K562 (cell line): ENCODE measurements around the gene MRPS10. TPM values are rescaled to one million over a fixed set of nuclear protein-coding genes. Genes with fewer than 3 reads are reported as not detected.

Experiments used
- ATAC-seq: fragments of 200-7000 bp; cut with Tn5 transposase; 3 replicates; pipeline ENCODE4 v1.9.1; 2020; ENCODE audit warnings: moderate library complexity
- BruUV-seq: library from RNA; stranded (reverse); fragments of 400-500 nt; replicated peaks from 2 replicates; lab custom pipeline; 2021; lab: Mats Ljungman, UMichigan
- CTCF ChIA-PET: fragments of 300-600 bp; formaldehyde crosslinking; extraction: SDS; loops from one replicate; lab custom pipeline; 2021; ENCODE audit warnings: low intra/inter-chr PET ratio; lab: Yijun Ruan, JAX
- POLR2A ChIA-PET: fragments of 300-600, 350-650 bp; sonication (Branson Sonifier 250); formaldehyde crosslinking; extraction: SDS; loops from one replicate; lab custom pipeline; 2021; ENCODE audit warnings: antibody characterized with exemption, inconsistent platforms; lab: Yijun Ruan, JAX
- DNase-seq, 4 experiments: peaks; one replicate each; pipeline versions ENCODE4 v3.0.0 to v3.0.0-alpha.2; 2011 to 2018; ENCODE audit warnings: low spot score in 3 of 4, mixed read lengths in 3 of 4; ENCODE audit errors: extremely low read depth in 1 of 4
- FAIRE-seq: peaks from 2 replicates; lab custom pipeline; 2011; peaks lifted over from hg19 to GRCh38; lab: Jason Lieb, UNC
- H2AFZ ChIP-seq: 2 replicates; pipeline ENCODE4 v1.6.0; 2011; ENCODE audit warnings: low read depth, low read length, control low read depth, inconsistent platforms
- H3K27ac ChIP-seq: fragments of 200-600 bp; 3 replicates; pipeline ENCODE4 v1.8.0; 2011; ENCODE audit warnings: low read depth, mild to moderate bottlenecking, control low read depth, inconsistent platforms, low read length, moderate library complexity, mixed read lengths; ENCODE audit errors: extremely low read depth
- H3K27me3 ChIP-seq, 2 experiments: fragments of 300-600 bp in 1 of 2; 2 replicates in 1 of 2; 3 replicates in 1 of 2; pipeline versions ENCODE4 v1.6.0 to v1.8.0; 2011; ENCODE audit warnings: inconsistent platforms in 2 of 2, low read length in 2 of 2, mild to moderate bottlenecking in 1 of 2, mixed read lengths in 1 of 2, moderate library complexity in 1 of 2; ENCODE audit not compliant: control insufficient read depth in 2 of 2, insufficient read depth in 2 of 2
- H3K36me3 ChIP-seq: fragments of 300-600 bp; 3 replicates; pipeline ENCODE4 v1.8.0; 2011; ENCODE audit warnings: mild to moderate bottlenecking, low read length, inconsistent platforms; ENCODE audit not compliant: control insufficient read depth, insufficient read depth
- H3K4me1 ChIP-seq, 2 experiments: fragments of 200-600 bp in 1 of 2; replicated peaks in 1 of 2; 2 replicates in 1 of 2; 3 replicates in 1 of 2; pipeline versions ENCODE4 v1.5.1 to v1.8.0; 2011; ENCODE audit warnings: inconsistent platforms in 2 of 2, low read length in 2 of 2, mild to moderate bottlenecking in 1 of 2, mixed read lengths in 1 of 2, moderate library complexity in 1 of 2; ENCODE audit not compliant: control insufficient read depth in 2 of 2, insufficient read depth in 2 of 2
- H3K4me2 ChIP-seq: 2 replicates; pipeline ENCODE4 v1.6.1; 2011; ENCODE audit warnings: low read length, control low read depth, inconsistent platforms, mixed read lengths; ENCODE audit not compliant: insufficient read depth
- H3K4me3 ChIP-seq: fragments of 200-600 bp; sonication (generic), shearing (Covaris generic); 2 replicates; pipeline ENCODE4 v1.5.1; 2016; ENCODE audit warnings: control low read depth, inconsistent platforms
- H3K79me2 ChIP-seq: fragments of 200-600 bp; 3 replicates; pipeline ENCODE4 v1.8.0; 2011; ENCODE audit warnings: low read length, inconsistent platforms; ENCODE audit not compliant: control insufficient read depth, insufficient read depth
- H3K9ac ChIP-seq, 2 experiments: 2 replicates each; pipeline versions ENCODE4 v1.6.0 to v1.6.1; 2011; ENCODE audit warnings: low read depth in 2 of 2, low read length in 2 of 2, control low read depth in 1 of 2, inconsistent platforms in 1 of 2, mild to moderate bottlenecking in 1 of 2, mixed read lengths in 1 of 2; ENCODE audit not compliant: insufficient read depth in 1 of 2
- H3K9me1 ChIP-seq: one replicate; pipeline ENCODE4 v1.6.0; 2011; ENCODE audit warnings: inconsistent platforms, mild to moderate bottlenecking, low read length, moderate library complexity; ENCODE audit not compliant: control insufficient read depth, insufficient read depth
- H3K9me3 ChIP-seq: replicated peaks from 2 replicates; pipeline ENCODE4 v1.5.1; 2011; ENCODE audit warnings: low read depth, low read length, inconsistent platforms; ENCODE audit not compliant: control insufficient read depth, insufficient read depth
- H4K20me1 ChIP-seq: replicated peaks from 2 replicates; pipeline ENCODE4 v1.6.1; 2011; ENCODE audit warnings: low read length, inconsistent platforms, mixed read lengths; ENCODE audit not compliant: control insufficient read depth, insufficient read depth
- GABPA ChIP-seq: fragments of 200-800 bp; sonication (Bioruptor generic); conservative IDR thresholded peaks from 2 replicates; pipeline ENCODE4 v1.6.1; 2016; ENCODE audit warnings: low read depth, missing genetic modification characterization, missing compliant biosample characterization
- HEY1 ChIP-seq: fragments of 250-450 bp; sonication (Bioruptor Pico); IDR thresholded peaks from 2 replicates; pipeline ENCODE4 v1.5.0; 2020; ENCODE audit warnings: mild to moderate bottlenecking, moderate library complexity, borderline replicate concordance
- HMGXB4 ChIP-seq: sonication (generic); formaldehyde crosslinking; IDR thresholded peaks from 2 replicates; pipeline ENCODE4 v1.8.1; 2023; ENCODE audit warnings: mild to moderate bottlenecking, missing genetic modification reagents
- IRF2 ChIP-seq: sonication (generic); formaldehyde crosslinking; IDR thresholded peaks from 2 replicates; pipeline ENCODE4 v1.8.1; 2022; ENCODE audit warnings: mild to moderate bottlenecking, missing genetic modification reagents
- RBM17 ChIP-seq: fragments of 200-400 bp; formaldehyde crosslinking; IDR thresholded peaks from 2 replicates; pipeline ENCODE4 v1.6.1; 2017; ENCODE audit warnings: low read depth, mild to moderate bottlenecking, low read length, borderline replicate concordance
- SP2 ChIP-seq: IDR thresholded peaks from 2 replicates; pipeline ENCODE4 v1.6.1; 2011; ENCODE audit warnings: mild to moderate bottlenecking, low read depth, low read length, moderate library complexity; ENCODE audit not compliant: poor library complexity, severe bottlenecking; ENCODE audit errors: extremely low read depth
- ZC3H4 ChIP-seq: sonication (generic); formaldehyde crosslinking; IDR thresholded peaks from 2 replicates; pipeline ENCODE4 v1.9.0; 2021; ENCODE audit warnings: missing genetic modification reagents, borderline replicate concordance
- ZNF12 ChIP-seq: sonication (generic); formaldehyde crosslinking; IDR thresholded peaks from 2 replicates; pipeline ENCODE4 v1.4.0; 2020; ENCODE audit warnings: mild to moderate bottlenecking, missing genetic modification reagents
- ZNF124 ChIP-seq: sonication (generic); formaldehyde crosslinking; IDR thresholded peaks from 2 replicates; pipeline ENCODE4 v1.8.1; 2022; ENCODE audit warnings: missing genetic modification reagents
- ZNF347 ChIP-seq: fragments of 450-650 bp; formaldehyde crosslinking; IDR thresholded peaks from 2 replicates; pipeline ENCODE4 v1.4.0; 2020; ENCODE audit warnings: low read depth, mild to moderate bottlenecking, moderate library complexity
- ZNF79 ChIP-seq: fragments of 250-450 bp; sonication (Bioruptor Pico); IDR thresholded peaks from 2 replicates; pipeline ENCODE4 v1.4.0; 2020; ENCODE audit warnings: low read depth, mild to moderate bottlenecking, moderate library complexity
- WGBS: fragments of 100-300 bp; shearing (Covaris generic); methylation state at CpG from one replicate; pipeline ENCODE4 v1.1.6; 2016; ENCODE audit warnings: low coverage, mixed read lengths; ENCODE audit not compliant: insufficient coverage; ENCODE audit errors: missing lambda C conversion rate; 5-methylcytosine and 5-hydroxymethylcytosine counted together
- in situ Hi-C: fragments of 300-500 bp; cut with MboI; formaldehyde crosslinking; loops from 4 replicates; pipeline ENCODE4 v1.15.0; 2018; ENCODE audit warnings: inconsistent platforms, mixed read lengths
- intact Hi-C: fragments of 100-400 bp; cut with micrococcal nuclease; formaldehyde crosslinking; loops from 2 replicates; pipeline ENCODE4 v1.14.2; 2022
- polyA plus RNA-seq, 8 experiments: library from polyadenylated mRNA; depleted of rRNA in 4 of 8; stranded (reverse) in 5 of 8; unstranded in 3 of 8; fragments of >200 nt; fragmentation: Nextera tagmentation in 2 of 8; fragmentation: Illumina TruSeq in 1 of 8; extraction: Ambion mirVana in 2 of 8; extraction: Trizol in 1 of 8; gene quantifications; 2 replicates each; pipeline versions ENCODE4 v1.2.1 to v1.2.3, GENCODE V29; 2011 to 2014; ENCODE audit warnings: inconsistent platforms in 1 of 8, missing spikeins in 1 of 8
- total RNA-seq, 7 experiments: library from RNA; depleted of rRNA in 6 of 7; stranded (reverse); fragments of >200 nt in 6 of 7; fragmentation: Illumina TruSeq in 2 of 7; extraction: Trizol in 2 of 7; gene quantifications; 2 replicates each; pipeline versions ENCODE4 v1.2.1 to v1.2.3, GENCODE V29; 2011 to 2021; ENCODE audit warnings: low replicate concordance in 1 of 7

The MRPS10 gene
- total and polyA plus RNA-seq, 9 of the 15 experiments (the other 6 are each of a cell fraction or from before 2014, with no cell fraction given): 48.6 to 166 (median 93.7) TPM

DNA sequence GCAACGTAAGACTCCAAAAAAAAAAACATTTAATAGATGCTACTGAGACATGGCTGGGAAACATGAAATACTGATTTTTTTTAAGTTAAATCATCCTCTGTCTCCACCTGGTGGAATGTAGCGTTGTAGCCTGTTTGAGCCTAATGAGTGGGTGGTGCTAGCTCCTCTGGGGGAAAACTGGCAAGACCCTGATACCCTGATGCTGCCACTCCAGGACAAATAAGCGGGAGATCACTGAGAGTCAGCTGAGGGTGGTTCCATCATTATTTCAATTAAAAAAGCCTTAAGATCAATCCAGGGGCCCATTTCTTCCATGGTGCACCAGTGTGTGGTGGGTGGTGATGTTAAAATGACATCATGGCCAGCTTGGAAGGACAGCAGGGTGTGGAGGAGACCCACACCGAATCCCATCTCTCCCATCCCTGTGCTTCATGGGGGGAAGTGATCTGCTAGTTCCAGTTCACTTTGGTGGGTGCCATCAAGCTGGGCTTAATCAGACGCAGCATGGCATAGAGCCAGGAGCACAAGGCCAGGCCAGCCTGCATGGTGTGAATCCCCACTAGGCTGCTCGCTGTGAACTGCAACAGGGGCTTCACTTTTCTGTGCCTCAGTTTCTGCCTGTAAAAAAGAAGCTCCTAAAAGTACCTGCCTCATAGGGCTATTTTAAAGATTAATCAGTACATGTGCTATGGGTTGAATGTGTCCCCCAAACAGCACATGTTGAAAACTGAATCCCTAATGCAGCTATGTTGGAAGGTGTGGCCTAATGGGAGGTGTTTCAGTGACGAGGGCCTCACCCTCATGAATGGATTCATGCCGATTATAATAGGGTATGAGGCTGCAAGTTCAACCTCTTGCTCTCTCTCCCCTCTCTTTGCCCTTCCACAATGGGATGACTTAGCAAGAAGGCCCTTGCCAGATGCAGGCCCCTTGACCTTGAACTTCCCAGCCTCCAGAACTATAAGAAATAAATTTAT is 13.0 kb upstream of the MRPS10 start (continued):
- TF ChIP-seq HMGXB4 (no peak), ZNF124 (no peak), SP2 (no peak)

- Histone ChIP-seq H3K79me2 (no peaks in the 10 kb centered on the region), H3K27ac (no peak overlapping the region), H3K27me3 (no peaks in the 10 kb centered on the region), H3K9ac (no peak overlapping the region), H3K9me3 (no peaks in the 10 kb centered on the region), H3K4me1 (peaks cover 14 to 21% of the 10 kb centered on the region in 2 experiments), H2AFZ (peak overlapping the region; percentile 74), H3K4me3 (no peak overlapping the region), H3K9me1 (no peaks in the 10 kb centered on the region), H3K4me2 (peak overlapping the region; percentile 2; the same call in 1 of the 2 replicates), H4K20me1 (no peaks in the 10 kb centered on the region), H3K36me3 (no peaks in the 10 kb centered on the region)
- 26% methylated on average over 6 of the region's 6 CpGs for WGBS
- ATAC-seq (peak; percentile 9; the same call in 1 of the 3 replicates), DNase-seq (no peak), FAIRE-seq (peak; percentile 32)
- intact Hi-C loops: loop anchor here (1.0 to 2.0 kb wide), 4 partner anchors 15 to 154 kb away; no protein-coding TSS in a partner anchor
- in situ Hi-C loops: loop anchor here (10.0 kb wide), 1 partner anchor 445 kb away; the partner anchor contains the start of genes PRICKLE4 and TOMM6
- POLR2A ChIA-PET: interaction anchor here (0.8 kb wide), 1 partner anchor 44 kb away, joined by 3 read pairs; no protein-coding TSS in a partner anchor
- CTCF ChIA-PET: interaction anchor here (1.1 to 3.5 kb wide), 9 partner anchors 62 to 862 kb away, joined by 4 to 38 read pairs (median 7); partner anchors contain the start of gene FRS3
- BruUV-seq: no TSS peak
- TF ChIP-seq HEY1 (CRISPR knock-in tag) (no peak), ZNF347 (no peak), RBM17 (no peak), ZNF79 (CRISPR knock-in tag) (no peak), IRF2 (no peak), ZC3H4 (no peak), ZNF12 (CRISPR knock-in tag) (no peak), GABPA (0 out of 2 replicates have a peak, but pooled peaks have one; percentile 14)
These were observed 12.0 kb upstream of the MRPS10 start for GRCh38 chr6:42229506-42230119.
